ENCODE data around the gene KCNA2.

KCNA2 gene

GRCh38 chr1:110605901-110606656, at the start of gene KCNA2:
KCNA2 (minus strand) TSS chr1:110606358; CDS start chr1:110604782, 1,576 bp downstream.
- DNase-seq, result no peak

GRCh38 chr1:110650609-110651008, 44.5 kb upstream of the KCNA2 start:
- no peak for DNase-seq

DNA sequence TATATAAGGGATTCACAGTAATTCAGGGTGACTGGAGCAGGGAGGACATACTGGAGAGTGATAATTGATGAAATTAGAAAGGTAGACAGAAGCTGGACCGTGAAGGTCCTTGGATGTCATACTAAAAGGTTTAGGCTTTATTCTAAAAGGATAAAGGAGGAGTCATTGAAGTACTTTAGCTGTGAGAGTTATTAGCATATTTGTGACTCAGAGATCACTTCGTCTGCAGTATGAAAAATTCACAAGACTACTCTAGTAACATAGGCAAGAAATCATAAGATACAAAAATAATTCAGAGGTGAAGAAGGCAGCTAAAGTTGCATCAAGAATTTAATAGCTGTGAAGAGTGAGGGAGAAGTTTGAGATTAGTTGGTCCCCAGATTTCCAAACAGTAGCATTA, 42.3 kb upstream of the KCNA2 start:
- DNase-seq, result no peak

DNA sequence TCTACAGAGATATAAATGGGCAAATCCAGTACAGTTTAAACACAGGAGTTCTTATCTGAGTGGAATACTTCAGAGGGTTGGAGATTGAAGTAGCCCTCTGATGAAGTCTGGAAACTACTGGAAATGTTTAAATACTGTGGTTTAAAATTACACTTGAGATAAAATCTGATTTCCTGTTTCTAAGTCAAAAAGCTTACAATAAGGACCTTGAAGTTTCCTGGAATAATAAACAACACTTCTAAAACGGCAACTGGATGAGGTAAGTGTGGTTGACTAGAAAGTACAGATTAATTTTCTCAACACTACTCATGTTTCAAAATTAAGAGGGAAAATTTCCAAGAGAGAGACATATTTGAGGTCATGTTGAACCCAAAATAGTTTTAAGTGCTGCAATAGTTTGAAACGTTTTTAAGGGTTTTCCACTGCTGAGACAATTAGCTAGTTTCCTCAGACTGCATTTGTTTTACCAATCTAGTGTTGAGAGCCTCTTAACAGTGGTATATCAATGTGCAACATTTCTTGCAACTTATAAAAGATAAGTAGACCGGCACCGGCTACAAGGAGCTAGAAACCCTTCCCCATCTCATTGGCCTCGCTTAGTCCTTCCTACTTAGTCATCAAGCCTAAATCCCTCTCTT, 41.2 kb upstream of the KCNA2 start:
- peak; percentile 96 to 99 for DNase-seq

DNA sequence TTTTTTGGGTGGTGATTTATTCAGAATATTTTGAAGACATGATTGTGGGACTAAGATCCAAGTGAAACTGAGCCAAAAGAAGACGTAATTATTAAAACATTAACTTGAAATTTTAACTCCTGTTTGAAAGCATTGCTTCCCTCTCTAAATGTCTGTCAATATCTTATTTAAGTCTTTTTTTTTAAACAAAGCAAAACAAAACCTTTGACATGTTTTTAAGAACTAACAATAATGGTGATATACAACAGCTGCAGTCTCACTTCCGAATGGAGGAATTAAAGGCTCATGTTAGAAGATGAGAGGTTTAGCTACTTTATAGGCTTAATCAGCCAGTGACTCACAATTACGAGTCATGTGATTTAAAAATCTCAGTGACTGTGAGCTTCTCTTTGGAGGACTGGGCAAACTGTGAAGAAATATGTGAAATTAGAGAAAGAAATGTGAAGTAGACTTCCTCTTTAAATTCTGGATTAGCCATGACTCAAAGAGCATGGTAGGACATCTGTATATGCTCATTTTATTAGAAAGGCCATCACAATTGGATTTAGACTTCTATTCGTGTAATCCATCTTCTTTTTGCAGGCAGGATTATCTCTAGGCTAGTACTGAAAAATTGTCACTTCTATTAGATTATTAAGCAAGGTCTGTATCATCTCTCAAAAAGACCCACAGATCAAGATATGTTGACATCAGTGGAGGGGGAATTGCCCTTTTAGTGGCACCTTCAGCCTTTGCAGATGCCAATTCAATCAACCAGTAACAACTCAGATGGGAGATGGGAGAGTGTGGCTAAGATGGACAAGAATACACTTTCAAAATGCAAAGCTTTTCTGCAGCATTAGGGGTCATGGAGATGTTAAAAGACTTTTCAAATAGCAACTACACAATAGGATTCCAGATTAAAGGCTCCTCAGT, 39.9 kb upstream of the KCNA2 start:
- peak; percentile 96 to 99 for DNase-seq

DNA sequence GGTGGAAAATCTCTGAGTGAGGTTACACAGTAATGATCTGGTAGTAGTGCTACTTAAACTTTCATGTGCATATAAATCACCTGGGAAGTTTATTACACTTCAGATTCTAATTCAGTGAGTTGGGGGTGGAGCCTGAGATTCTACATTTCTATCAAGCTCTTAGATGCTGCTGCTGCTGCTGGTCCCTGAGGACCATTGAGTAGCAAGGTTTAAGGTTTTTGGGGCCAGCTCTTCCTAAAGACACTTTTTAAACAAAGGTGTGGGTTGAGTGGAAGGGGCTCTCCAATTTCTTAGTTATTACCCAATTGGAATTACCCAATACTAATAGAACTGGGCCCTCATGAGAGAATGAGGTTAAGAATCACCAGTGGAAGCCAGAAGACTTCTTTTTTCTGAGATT, 39.1 kb upstream of the KCNA2 start:
- DNase-seq, result peak; percentile 82 to 87

DNA sequence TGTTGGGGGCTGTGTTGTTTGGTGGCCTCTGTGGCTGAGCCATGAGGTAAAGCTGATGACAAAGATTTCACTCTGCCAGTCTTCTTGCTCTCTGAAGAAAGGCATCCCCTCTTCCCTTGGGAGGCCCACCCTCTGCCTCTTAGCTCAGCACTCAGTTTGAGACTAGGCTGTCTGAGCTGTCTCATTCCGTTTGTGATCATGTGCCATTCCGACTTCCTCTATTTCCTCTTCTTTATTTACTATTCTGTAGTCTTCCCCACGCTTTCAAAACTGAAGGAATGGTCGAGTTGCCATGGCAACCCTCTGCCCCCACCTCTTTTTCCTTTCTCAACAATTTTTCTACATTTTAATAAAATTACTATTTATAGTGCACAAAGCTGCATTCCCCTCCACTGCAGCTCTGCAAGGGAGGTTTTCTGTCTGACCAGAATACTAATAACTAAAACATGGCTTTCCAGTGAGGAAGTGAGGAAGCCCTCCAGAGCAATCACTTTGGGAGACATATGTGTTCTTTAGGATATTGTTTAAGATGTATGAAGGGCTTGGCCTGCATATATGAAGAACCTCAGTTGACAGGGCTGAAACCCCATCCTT, 37.8 kb upstream of the KCNA2 start:
- peak; percentile 83 to 90 for DNase-seq

DNA sequence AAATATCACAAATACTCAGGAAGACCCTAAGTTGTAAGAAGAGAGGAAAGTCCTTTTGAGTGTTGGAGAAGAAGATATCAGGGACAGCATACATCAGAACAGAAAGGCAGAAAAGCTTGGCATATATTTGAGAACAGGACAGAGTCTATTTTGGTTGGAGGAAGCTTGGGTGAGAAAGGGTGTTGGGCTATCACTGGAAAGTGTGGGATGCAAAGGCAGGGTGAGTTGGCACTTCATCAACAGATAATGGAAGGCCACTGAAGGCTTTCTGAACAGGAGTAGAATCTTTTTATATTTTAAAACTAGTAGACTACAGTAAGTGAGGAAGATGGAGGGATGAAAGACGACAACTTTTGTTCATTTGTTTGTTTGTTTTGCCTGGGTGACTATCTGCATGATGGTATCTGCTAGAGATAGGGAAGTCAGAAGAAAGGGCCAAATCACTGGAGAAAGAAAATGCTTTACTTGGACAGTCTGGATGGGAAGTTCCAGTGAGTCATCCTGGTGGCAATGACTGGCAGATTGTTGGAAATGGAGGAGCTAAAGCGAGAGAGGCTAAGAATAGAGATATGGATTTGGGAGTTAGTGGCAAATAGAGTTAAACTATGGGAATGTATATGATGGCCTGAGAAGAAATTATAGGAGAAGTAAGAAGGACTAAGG, 33.7 kb upstream of the KCNA2 start:
- peak; percentile 91 to 95 for DNase-seq

GRCh38 chr1:110638556-110638955, 32.4 kb upstream of the KCNA2 start:
- no peak for DNase-seq

DNA sequence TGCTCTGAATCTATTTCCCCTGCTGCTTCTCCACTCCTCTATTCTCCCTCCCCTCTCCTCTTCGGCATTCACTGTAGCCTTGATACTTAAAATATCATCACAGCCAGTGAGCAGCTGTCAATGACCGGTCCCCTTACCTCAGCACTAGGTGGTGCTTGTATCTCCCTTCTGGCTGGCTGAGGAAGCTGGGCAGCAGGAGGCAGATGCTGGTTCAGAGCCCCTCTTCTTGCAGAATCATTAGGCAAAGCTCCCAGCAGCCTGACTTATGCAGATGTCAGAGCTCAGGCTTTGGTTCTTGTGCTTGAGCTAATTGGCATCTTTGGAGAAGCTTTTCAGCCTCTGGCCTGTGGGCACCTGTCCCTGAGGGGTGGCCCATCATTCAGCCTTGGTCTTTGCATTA, 31.9 kb upstream of the KCNA2 start:
- DNase-seq, result no peak

- DNase-seq, result no peak
Measured at GRCh38 chr1:110637475-110637874, 31.3 kb upstream of the KCNA2 start.

DNA sequence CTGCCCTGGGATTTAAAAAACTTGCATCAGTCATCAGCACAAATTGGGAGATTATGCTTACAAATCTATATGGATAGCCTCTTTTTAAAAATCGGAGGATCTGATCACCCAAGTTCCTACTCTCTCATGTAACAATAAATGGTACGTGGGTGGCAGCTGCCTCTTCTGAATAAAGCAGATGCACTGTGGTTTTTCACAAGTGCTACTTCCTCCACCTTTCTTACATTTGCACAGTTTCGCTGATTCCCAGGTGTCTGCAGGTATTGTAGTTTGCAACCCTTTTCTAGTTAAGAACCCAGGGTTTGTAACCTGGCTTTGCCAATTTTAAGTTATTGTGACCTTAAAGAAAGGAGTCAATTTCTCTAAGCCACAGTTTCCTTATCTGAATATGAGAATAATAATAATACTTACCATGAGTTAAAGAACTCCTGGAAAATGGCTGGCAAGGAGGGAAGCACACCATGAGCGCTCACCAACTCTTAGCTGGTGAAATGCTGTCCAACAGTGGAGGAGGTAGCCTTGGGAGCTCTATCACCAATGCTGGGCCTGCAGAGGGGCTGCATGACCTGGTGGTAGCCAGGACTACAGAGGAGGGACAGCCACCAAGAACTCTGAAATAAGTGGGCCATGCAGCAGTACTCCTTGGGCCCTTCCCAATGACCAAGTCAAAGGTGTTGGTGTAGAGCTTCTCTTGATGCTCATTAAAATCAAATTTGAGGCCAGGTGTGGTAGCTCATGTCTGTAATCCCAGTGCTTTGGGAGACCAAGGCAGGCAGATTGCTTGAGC, 30.2 kb upstream of the KCNA2 start:
- no peak for DNase-seq

GRCh38 chr1:110635434-110635833, 29.3 kb upstream of the KCNA2 start:
- no peak for DNase-seq

DNA sequence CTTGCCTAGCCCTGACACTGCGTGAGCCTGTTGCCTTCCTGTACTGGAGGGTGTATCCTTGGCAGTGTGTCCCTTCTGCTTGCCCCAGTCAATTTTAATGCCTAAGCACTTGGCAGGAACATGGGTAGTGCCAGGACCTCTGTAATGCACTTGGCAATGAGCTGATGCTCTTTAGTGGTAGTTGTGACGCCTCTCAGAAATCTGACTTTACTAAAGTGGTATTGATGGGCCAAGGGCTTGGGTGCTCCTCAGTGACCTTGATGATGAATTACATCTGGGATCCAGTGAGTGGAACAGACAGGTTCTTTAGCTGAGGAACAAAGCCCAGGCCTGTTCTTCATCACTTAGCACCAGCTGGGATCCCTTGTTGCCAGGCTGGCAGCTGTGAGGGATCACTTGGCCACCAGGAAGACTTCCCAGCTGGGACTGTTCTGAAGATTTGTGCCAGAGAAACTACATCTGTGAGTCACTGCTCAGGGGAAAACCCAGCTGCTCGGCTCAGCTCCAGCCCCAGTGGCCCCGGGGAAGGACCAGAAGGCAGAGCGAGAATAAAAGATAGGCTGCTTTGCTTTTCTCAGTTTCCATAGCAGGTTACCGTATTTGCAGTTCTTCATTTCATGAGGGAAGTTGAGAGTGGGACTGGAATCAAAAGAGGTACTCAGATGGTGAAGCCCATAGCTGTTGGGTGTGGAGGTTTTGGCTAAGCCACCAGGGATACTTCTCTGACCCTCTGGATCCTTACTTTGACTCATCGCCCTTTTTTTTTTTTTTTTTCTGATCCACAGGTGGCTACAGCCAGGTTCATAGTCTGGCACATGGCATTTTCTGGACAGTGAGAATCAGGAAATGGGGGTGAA, 28.5 kb upstream of the KCNA2 start:
- peak; percentile 90 for DNase-seq

DNA sequence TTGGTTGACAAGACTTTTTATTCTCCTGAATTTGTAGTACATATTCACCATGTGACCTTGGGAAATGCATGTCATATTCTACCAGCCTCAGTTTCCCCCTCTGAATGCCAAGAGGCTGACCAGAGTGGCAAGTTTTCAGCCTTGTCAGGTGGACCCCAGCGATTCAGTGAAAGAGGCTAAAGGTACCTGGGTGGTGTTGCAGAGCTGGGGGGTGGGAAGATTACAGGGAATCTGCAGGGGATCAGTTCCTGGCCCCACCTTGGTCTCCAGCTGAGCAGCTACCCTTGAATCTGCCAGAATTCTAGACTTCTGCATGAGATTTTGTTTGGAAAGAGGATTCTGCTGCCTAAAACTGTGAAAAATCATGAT, 27.9 kb upstream of the KCNA2 start:
- no peak for DNase-seq

- DNase-seq, result no peak
Measured at GRCh38 chr1:110633646-110634030, 27.5 kb upstream of the KCNA2 start.

DNA sequence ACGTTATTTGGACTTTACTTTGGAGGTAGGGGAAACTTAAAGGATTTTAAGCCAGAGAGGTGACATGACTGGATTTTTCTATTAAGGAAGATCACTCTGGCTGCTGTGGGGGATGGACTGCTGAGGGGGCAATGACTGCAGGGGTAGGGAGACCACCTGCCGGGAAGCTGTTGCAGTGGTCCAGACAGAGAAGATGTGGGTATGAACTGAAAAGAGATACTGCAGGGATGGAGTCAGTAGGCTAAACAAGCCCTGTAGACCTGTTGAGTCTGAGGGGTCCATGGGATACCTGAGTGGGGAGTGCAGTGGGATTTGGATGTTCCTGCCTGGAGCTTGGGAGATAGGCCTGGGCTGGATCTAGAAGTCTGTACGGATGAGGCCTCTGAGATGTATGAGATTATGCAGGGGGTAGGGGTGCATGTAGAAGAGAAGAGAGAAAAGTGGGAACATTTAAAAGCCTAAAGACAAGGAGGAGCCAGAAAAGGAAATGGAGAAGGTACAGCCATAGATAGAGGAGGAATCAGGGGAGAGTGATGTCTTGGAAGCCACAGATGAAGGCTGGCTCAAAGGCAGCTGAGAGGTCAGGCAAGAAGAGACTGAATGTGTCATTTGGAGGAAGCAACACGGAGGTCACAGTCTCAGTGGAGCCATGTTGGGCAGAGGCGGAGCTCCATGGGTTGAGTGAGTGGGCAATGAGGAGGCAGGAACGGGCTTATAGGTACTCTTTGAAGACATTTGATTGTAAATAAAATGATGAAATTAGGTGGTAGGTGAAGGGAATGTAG, 25.9 kb upstream of the KCNA2 start:
- DNase-seq, result no peak

DNA sequence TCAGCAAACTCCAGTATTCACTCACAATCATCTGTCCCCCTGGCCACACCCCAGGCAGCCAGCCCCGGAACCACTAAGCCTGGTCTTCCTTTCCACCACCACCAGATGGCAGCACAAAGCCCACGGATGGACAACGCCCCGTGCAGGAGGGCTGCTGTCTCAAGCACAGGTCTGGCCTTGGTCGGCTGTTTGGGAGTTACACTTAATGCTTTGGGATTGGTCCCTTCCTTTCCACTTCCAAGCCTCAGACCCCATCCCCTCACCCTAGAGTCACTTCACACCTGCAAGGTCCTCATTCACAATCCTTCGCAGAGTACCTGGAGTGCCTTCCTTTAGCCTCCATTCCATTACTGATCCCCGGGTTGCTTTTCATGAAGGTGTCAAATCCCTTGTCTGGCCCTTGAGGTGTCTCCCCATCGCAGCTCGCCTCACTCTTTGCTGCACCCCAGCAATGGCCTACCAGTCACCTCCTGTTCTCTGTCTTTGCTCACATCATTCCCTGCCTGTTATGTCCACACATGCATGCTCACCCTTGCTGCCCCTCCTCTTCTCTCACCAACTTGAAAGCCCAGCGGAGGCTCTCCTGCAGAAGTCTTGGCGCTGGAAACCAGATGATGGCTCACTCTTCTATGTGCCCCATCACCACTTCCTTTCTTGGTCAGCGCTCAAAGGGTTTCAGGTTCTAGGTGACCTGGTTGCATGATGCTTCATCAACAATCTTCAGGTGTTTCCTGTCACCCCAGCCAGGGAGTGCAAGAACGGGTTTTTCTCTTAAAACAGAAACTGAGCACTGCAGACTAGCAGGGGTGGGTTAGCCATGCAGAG, 24.9 kb upstream of the KCNA2 start:
- peak; percentile 58 to 94 for DNase-seq

Data from inflammatory macrophage treated with lipopolysaccharide for 1 hour (primary cell).